Endothelial cell of umbilical vein (primary cell): ENCODE results near the gene FAM120B. TPM values are rescaled to one million over a fixed set of nuclear protein-coding genes. Genes with fewer than 3 reads are reported as not detected.
A peak's percentile ranks its signal among the peaks of the same experiment; 100 is the strongest.

ENCODE experiments used
- BruUV-seq: library from RNA; stranded (reverse); fragments of 400-500 nt; replicated peaks from 2 replicates; lab custom pipeline; 2021; lab: Mats Ljungman, UMichigan
- CTCF ChIA-PET: fragments of 300-600, 350-600 bp; sonication (Branson Sonifier 250); formaldehyde crosslinking; loops from one replicate; lab custom pipeline; 2021; ENCODE audit warnings: antibody characterized with exemption, inconsistent platforms; lab: Charles Lee
- POLR2A ChIA-PET: fragments of 300-600, 350-600 bp; sonication (Branson Sonifier 250); formaldehyde crosslinking; loops from one replicate; lab custom pipeline; 2021; ENCODE audit warnings: antibody characterized with exemption, inconsistent platforms; lab: Charles Lee
- DNase-seq: peaks from one replicate; pipeline ENCODE4 v3.0.0-alpha.2; 2011; ENCODE audit warnings: low read depth, low spot score
- FAIRE-seq: peaks from 2 replicates; lab custom pipeline; 2011; peaks lifted over from hg19 to GRCh38; lab: Jason Lieb, UNC
- H2AFZ ChIP-seq: 2 replicates; pipeline ENCODE4 v1.6.0; 2012; ENCODE audit warnings: low read depth, low read length, control low read depth, inconsistent platforms
- H3K27ac ChIP-seq: 2 replicates; pipeline ENCODE4 v1.5.1; 2011; ENCODE audit warnings: low read depth, mild to moderate bottlenecking, control low read depth, low read length, moderate library complexity; ENCODE audit not compliant: insufficient read depth
- H3K27me3 ChIP-seq, 2 experiments: 2 replicates each; pipeline versions ENCODE4 v1.6.0 to v1.6.1; 2011; ENCODE audit warnings: low read length in 2 of 2, mixed read lengths in 1 of 2; ENCODE audit not compliant: control insufficient read depth in 2 of 2, insufficient read depth in 2 of 2
- H3K36me3 ChIP-seq, 2 experiments: 2 replicates in 1 of 2; 3 replicates in 1 of 2; pipeline ENCODE4 v1.5.1; 2011; ENCODE audit warnings: low read length in 2 of 2, mild to moderate bottlenecking in 1 of 2, moderate library complexity in 1 of 2; ENCODE audit not compliant: control insufficient read depth in 2 of 2, insufficient read depth in 2 of 2; ENCODE audit errors: extremely low read depth in 1 of 2
- H3K4me1 ChIP-seq: 3 replicates; pipeline ENCODE4 v1.5.1; 2011; ENCODE audit warnings: mild to moderate bottlenecking, low read length; ENCODE audit not compliant: control insufficient read depth, insufficient read depth; ENCODE audit errors: extremely low read depth
- H3K4me2 ChIP-seq: 2 replicates; pipeline ENCODE4 v1.6.1; 2011; ENCODE audit warnings: low read length, control low read depth, mixed read lengths; ENCODE audit not compliant: insufficient read depth
- H3K4me3 ChIP-seq, 3 experiments: fragments of 200-600 bp in 1 of 3; sonication (generic), shearing (Covaris generic) in 1 of 3; replicated peaks in 1 of 3; 2 replicates each; pipeline ENCODE4 v1.5.1; 2011 to 2016; ENCODE audit warnings: control low read depth in 3 of 3, low read length in 3 of 3, mild to moderate bottlenecking in 2 of 3, inconsistent platforms in 1 of 3, low read depth in 1 of 3, moderate library complexity in 1 of 3; ENCODE audit not compliant: insufficient read depth in 1 of 3
- H3K79me2 ChIP-seq: 2 replicates; pipeline ENCODE4 v1.6.0; 2012; ENCODE audit warnings: low read length, inconsistent platforms; ENCODE audit not compliant: control insufficient read depth, insufficient read depth
- H3K9ac ChIP-seq: replicated peaks from 2 replicates; pipeline ENCODE3; 2011; ENCODE audit warnings: low read length, control low read depth; ENCODE audit not compliant: insufficient read depth; ENCODE audit errors: extremely low read depth
- H3K9me1 ChIP-seq: replicated peaks from 3 replicates; pipeline ENCODE4 v1.6.0; 2011; ENCODE audit warnings: mild to moderate bottlenecking, low read length; ENCODE audit not compliant: control insufficient read depth, insufficient read depth; ENCODE audit errors: extremely low read depth
- H3K9me3 ChIP-seq: replicated peaks from 2 replicates; pipeline ENCODE4 v1.5.1; 2012; ENCODE audit warnings: low read length, inconsistent platforms; ENCODE audit not compliant: control insufficient read depth, insufficient read depth
- H4K20me1 ChIP-seq: replicated peaks from 2 replicates; pipeline ENCODE3; 2011; ENCODE audit warnings: mild to moderate bottlenecking, low read length; ENCODE audit not compliant: control insufficient read depth, insufficient read depth; ENCODE audit errors: extremely low read depth
- CTCF ChIP-seq, 2 donors: IDR thresholded peaks; 1 replicate in 1 of 2; 2 replicates in 1 of 2; pipeline ENCODE4 v1.5.1; 2011; ENCODE audit warnings: low read length in 2 of 2, mild to moderate bottlenecking in 2 of 2, moderate library complexity in 2 of 2, control low read depth in 1 of 2, inconsistent platforms in 1 of 2, low read depth in 1 of 2; ENCODE audit not compliant: insufficient read depth in 1 of 2; ENCODE audit errors: extremely low read depth in 1 of 2
- EZH2 ChIP-seq: IDR thresholded peaks from 2 replicates; pipeline ENCODE4 v1.6.1; 2012; ENCODE audit warnings: borderline replicate concordance, low read depth, mild to moderate bottlenecking, moderate library complexity, low read length, inconsistent platforms; ENCODE audit not compliant: severe bottlenecking
- GATA2 ChIP-seq: IDR thresholded peaks from 2 replicates; pipeline ENCODE4 v1.7.0; 2011; ENCODE audit warnings: low read depth, mild to moderate bottlenecking, moderate library complexity, mixed read lengths, low read length; ENCODE audit not compliant: insufficient read length, insufficient read depth
- JUN ChIP-seq: IDR thresholded peaks from 2 replicates; pipeline ENCODE4 v1.6.1; 2011; ENCODE audit warnings: borderline replicate concordance, low read depth; ENCODE audit not compliant: insufficient read length, insufficient read depth
- MAX ChIP-seq: IDR thresholded peaks from 2 replicates; pipeline ENCODE4 v1.6.1; 2011; ENCODE audit not compliant: insufficient read depth, insufficient read length
- MYC ChIP-seq: IDR thresholded peaks from one replicate; pipeline ENCODE4 v1.6.1; 2011; ENCODE audit warnings: mild to moderate bottlenecking, low read depth, low read length
- POLR2A ChIP-seq: IDR thresholded peaks from 2 replicates; pipeline ENCODE4 v1.6.1; 2012; ENCODE audit warnings: low read depth, mild to moderate bottlenecking, control low read depth, low read length
- POLR2AphosphoS5 ChIP-seq: IDR thresholded peaks from 2 replicates; pipeline ENCODE4 v1.6.1; 2012; ENCODE audit warnings: low read depth, mild to moderate bottlenecking, control low read depth, low read length, moderate library complexity; ENCODE audit not compliant: insufficient read depth
- dilution Hi-C: fragments of 300-500 bp; cut with MboI; formaldehyde crosslinking; loops from one replicate; pipeline ENCODE4 v1.15.0; 2019; ENCODE audit warnings: low sequenced_read_pairs; ENCODE audit not compliant: extremely low pct_ligation_motif_present
- intact Hi-C: fragments of 100-400 bp; cut with micrococcal nuclease; formaldehyde crosslinking; loops from one replicate; pipeline ENCODE4 v1.10.0; 2022
- polyA plus RNA-seq, 4 experiments: library from polyadenylated mRNA; depleted of rRNA in 3 of 4; stranded (reverse) in 3 of 4; unstranded in 1 of 4; fragments of >200 nt; gene quantifications; 2 replicates each; pipeline versions ENCODE4 v1.2.1 to v1.2.3, GENCODE V29; 2011 to 2012; ENCODE audit warnings: missing spikeins in 1 of 4
- total RNA-seq: library from RNA; stranded (reverse); gene quantifications from 2 replicates; pipeline ENCODE4 v1.2.3, GENCODE V29; 2021

The FAM120B gene
- total and polyA plus RNA-seq, 2 donors (not counting 3 experiments of a cell fraction or from before 2014, with no cell fraction given), result 10.8 to 28.2 TPM

GRCh38 chr6:170307080-170307545 is 555 bp downstream of the FAM120B start:
- Histone ChIP-seq H3K9me1 (no peaks in the 10 kb centered on the region), H3K79me2 (peaks cover 49% of the 10 kb centered on the region), H3K9ac (peak overlapping the region; percentile 92), H2AFZ (peak overlapping the region; percentile 62), H3K9me3 (no peaks in the 10 kb centered on the region), H3K4me3 (peak overlapping the region; percentile 35 to 86 (median 78)), H3K27ac (peak overlapping the region; percentile 73), H3K4me1 (peaks cover 11% of the 10 kb centered on the region), H3K27me3 (no peaks in the 10 kb centered on the region), H3K36me3 (no peaks in the 10 kb centered on the region), H3K4me2 (peak overlapping the region; percentile 79), H4K20me1 (no peaks in the 10 kb centered on the region)
- TF ChIP-seq EZH2 (no peak), JUN (no peak), MYC (no peak), POLR2AphosphoS5 (no peak), MAX (no peak), POLR2A (no peak), CTCF (IDR thresholded peaks at IDR 0.05; ENCODE audit: extremely low read depth in 1 of 2, insufficient read depth in 1 of 2, low read depth in 1 of 2, low read length in 2 of 2) (no peak), GATA2 (no peak)
- CTCF ChIA-PET, result interaction anchor here (0.7 to 2.2 kb wide), 3 partner anchors 17 to 517 kb away, joined by 3 to 5 read pairs (median 3); partner anchors contain the start of gene DLL1
- FAIRE-seq, result no peak
- dilution Hi-C loops (no loop called here), intact Hi-C loops (loop anchor here (2.0 to 5.0 kb wide), 6 partner anchors 14 to 605 kb away; partner anchors contain the start of genes C6orf120 and WDR27)
- peak; percentile 24 for DNase-seq
- TSS peak; percentile 60 for BruUV-seq
- POLR2A ChIA-PET, result no interaction called here
